Measurements from ENCODE around the gene INTS11. TPM values are rescaled to one million over a fixed set of nuclear protein-coding genes. Genes with fewer than 3 reads are reported as not detected.

Gene INTS11
- polyA plus RNA-seq, 2 of the 4 experiments (the other 2 are of a cell fraction), result 41.9 to 62.9 TPM

- DNase-seq (ENCODE audit: low read depth in 1 of 2, low spot score in 1 of 2) (no peak), FAIRE-seq (no peak), ATAC-seq (peak in 1 of 2 experiments; percentile 23; a peak in 3 of 6 replicates)
- Histone ChIP-seq H3K9me3 (no peaks in the 10 kb centered on the region), H3K4me2 (no peak overlapping the region), H3K27ac (no peak overlapping the region), H3K4me3 (no peak overlapping the region), H3K4me1 (no peaks in the 10 kb centered on the region)
- WGBS (ENCODE audit: missing lambda C conversion rate), result 68% methylated on average over 7 of the region's 28 CpGs
- POLR2A ChIA-PET, result no interaction called here
- TF ChIP-seq ZC3H11A (IDR thresholded peaks at IDR 0.05) (no peak), KDM1A (IDR thresholded peaks at IDR 0.05; ENCODE audit: low read depth) (no peak), KDM5A (IDR thresholded peaks at IDR 0.05) (no peak), NR3C1 (IDR thresholded peaks at IDR 0.05) (no peak), MAZ (IDR thresholded peaks at IDR 0.05; ENCODE audit: borderline replicate concordance, low read depth, low read length) (no peak), RARB (CRISPR knock-in tag; IDR thresholded peaks at IDR 0.05) (no peak), E2F6 (IDR thresholded peaks at IDR 0.05; ENCODE audit: borderline replicate concordance, low read depth) (no peak), POLR2A (IDR thresholded peaks at IDR 0.05; ENCODE audit: low read length) (no peak), ESRRA (IDR thresholded peaks at IDR 0.05; ENCODE audit: borderline replicate concordance, low read length) (no peak)
- TF ChIP-seq, protein P1, sequence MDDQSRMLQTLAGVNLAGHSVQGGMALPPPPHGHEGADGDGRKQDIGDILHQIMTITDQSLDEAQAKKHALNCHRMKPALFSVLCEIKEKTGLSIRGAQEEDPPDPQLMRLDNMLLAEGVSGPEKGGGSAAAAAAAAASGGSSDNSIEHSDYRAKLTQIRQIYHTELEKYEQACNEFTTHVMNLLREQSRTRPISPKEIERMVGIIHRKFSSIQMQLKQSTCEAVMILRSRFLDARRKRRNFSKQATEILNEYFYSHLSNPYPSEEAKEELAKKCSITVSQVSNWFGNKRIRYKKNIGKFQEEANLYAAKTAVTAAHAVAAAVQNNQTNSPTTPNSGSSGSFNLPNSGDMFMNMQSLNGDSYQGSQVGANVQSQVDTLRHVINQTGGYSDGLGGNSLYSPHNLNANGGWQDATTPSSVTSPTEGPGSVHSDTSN (IDR thresholded peaks at IDR 0.05), result no peak
- CTCF ChIA-PET, result interaction anchor here (0.6 to 3.5 kb wide), 27 partner anchors 9 to 309 kb away, joined by 3 to 72 read pairs (median 4); partner anchors contain the start of genes PERM1, SCNN1D and UBE2J2
These were observed 33.4 kb downstream of the INTS11 start for GRCh38 chr1:1291023-1291528.

DNA sequence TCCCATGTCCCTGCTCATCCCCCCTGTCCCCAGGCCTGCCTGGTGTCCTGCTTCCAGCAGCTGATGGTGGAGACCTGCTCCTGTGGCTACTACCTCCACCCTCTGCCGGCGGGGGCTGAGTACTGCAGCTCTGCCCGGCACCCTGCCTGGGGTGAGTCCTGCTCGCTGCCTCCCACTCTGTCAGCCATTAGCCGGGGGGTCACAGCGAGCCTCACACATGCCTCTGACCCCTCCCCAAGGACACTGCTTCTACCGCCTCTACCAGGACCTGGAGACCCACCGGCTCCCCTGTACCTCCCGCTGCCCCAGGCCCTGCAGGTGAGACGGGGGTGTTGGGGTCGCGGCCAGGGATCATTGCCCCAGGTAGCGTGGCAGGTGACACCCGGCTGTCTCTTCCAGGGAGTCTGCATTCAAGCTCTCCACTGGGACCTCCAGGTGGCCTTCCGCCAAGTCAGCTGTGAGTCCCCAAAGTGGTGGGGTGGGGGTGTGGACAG lies 34.2 kb downstream of the INTS11 start:
- Histone ChIP-seq H3K4me3 (no peak overlapping the region), H3K9me3 (no peaks in the 10 kb centered on the region), H3K4me1 (no peaks in the 10 kb centered on the region), H3K4me2 (no peak overlapping the region), H3K27ac (no peak overlapping the region)
- WGBS (ENCODE audit: missing lambda C conversion rate), result 88% methylated on average over 5 of the region's 15 CpGs
- DNase-seq (ENCODE audit: low read depth in 1 of 2, low spot score in 1 of 2) (peak in 1 of 2 experiments; percentile 51), ATAC-seq (peak; percentile 50 to 66; a peak in 5 of 6 replicates), FAIRE-seq (no peak)
- ChIA-PET CTCF (interaction anchor here (0.5 to 3.5 kb wide), 11 partner anchors 9 to 350 kb away, joined by 3 to 72 read pairs (median 4); partner anchors contain the start of genes PERM1, SCNN1D, TAS1R3 and UBE2J2), POLR2A (no interaction called here)
- TF ChIP-seq CEBPB (IDR thresholded peaks at IDR 0.05), result no peak
- 0 out of 3 replicates have a peak, but pooled peaks have one; percentile 12 for TF ChIP-seq SMC3 (IDR thresholded peaks at IDR 0.05)
- peak; percentile 13 to 28; a peak in 1 of 5 replicates for TF ChIP-seq RAD21 (conservative IDR thresholded peaks at IDR 0.05 in 1 of 2, IDR thresholded peaks at IDR 0.05 in 1 of 2)

DNA sequence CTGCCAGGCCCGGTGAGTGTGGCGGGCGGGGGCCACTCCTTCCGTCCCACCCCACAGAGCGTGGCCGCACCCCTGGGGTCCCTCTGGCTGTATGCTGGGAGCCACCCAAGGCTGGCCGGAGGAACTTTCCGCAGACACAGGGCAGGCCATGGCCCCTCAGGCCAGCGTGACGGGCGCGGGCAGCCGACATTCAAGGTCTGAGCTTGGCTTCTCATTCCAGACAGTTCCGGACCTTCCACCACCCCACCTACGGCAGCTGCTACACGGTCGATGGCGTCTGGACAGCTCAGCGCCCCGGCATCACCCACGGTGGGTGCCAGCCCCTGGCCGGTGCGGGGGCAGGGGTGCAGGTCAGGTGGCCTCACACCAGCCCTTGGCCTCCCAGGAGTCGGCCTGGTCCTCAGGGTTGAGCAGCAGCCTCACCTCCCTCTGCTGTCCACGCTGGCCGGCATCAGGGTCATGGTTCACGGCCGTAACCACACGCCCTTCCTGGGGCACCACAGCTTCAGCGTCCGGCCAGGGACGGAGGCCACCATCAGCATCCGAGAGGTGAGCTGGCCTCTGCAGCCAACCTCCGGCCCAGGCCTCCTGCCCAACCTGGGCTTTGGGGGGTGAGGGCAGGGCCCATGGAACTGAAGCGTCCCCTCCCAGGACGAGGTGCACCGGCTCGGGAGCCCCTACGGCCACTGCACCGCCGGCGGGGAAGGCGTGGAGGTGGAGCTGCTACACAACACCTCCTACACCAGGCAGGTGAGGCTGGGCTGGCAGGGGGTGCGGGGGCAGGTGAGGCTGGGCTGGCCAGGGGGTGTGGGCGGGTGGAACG lies 37.0 kb downstream of the INTS11 start:
- POLR2A ChIA-PET, result no interaction called here
- no peak for DNase-seq (ENCODE audit: low read depth in 1 of 2, low spot score in 1 of 2)
- no peaks in the 10 kb centered on the region; the same call in 2 of the 3 replicates for H3K4me1 ChIP-seq
- no peaks in the 10 kb centered on the region for H3K9me3 ChIP-seq
- TF ChIP-seq MAFK (IDR thresholded peaks at IDR 0.05; ENCODE audit: partially characterized antibody) (no peak), RFX5 (IDR thresholded peaks at IDR 0.05) (no peak), HES2 (IDR thresholded peaks at IDR 0.05) (no peak), MAX (IDR thresholded peaks at IDR 0.05) (no peak), HOXB5 (CRISPR knock-in tag; IDR thresholded peaks at IDR 0.05) (no peak), NR3C1 (IDR thresholded peaks at IDR 0.05) (no peak), HEYL (CRISPR knock-in tag; IDR thresholded peaks at IDR 0.05) (no peak), EP300 (IDR thresholded peaks at IDR 0.05) (no peak), SREBF2 (IDR thresholded peaks at IDR 0.05) (no peak), BHLHE40 (IDR thresholded peaks at IDR 0.05; ENCODE audit: low read depth, low read length) (no peak), KDM5A (IDR thresholded peaks at IDR 0.05) (no peak), ESRRA (IDR thresholded peaks at IDR 0.05; ENCODE audit: borderline replicate concordance, low read length) (no peak)
- CTCF ChIA-PET, result interaction anchor here (1.1 kb wide), 1 partner anchor 166 kb away, joined by 5 read pairs; no protein-coding TSS in a partner anchor
- ATAC-seq, result no peak
- 94% methylated on average over 15 of the region's 46 CpGs for WGBS (ENCODE audit: missing lambda C conversion rate)
- no peak overlapping the region for H3K27ac ChIP-seq
- H3K4me2 ChIP-seq, result no peak overlapping the region
- H3K4me3 ChIP-seq, result no peak overlapping the region
- FAIRE-seq, result no peak

Data from A549 (cell line).